Measurements from ENCODE around the gene RELN. TPM values are rescaled to one million over a fixed set of nuclear protein-coding genes. Genes with fewer than 3 reads are reported as not detected.

The RELN gene
- total RNA-seq, 1 experiment from 2014 or later = 0.48 TPM

GRCh38 chr7:103984050-103984449 lies 5.4 kb downstream of the RELN start:
- Histone ChIP-seq H3K27me3 (ENCODE audit: insufficient read depth, low read depth) (peaks cover 8% of the 10 kb centered on the region; the same call in 1 of the 2 replicates), H3F3A (ENCODE audit: insufficient read depth, low read depth) (no peaks in the 10 kb centered on the region), H3K9me3 (ENCODE audit: insufficient read depth, low read depth) (0 out of 2 replicates have a peak, but pooled peaks cover 3% of the 10 kb centered on the region), H3K4me1 (replicated peaks; ENCODE audit: insufficient read depth) (no peaks in the 10 kb centered on the region), H3K79me2 (ENCODE audit: low read depth) (no peaks in the 10 kb centered on the region), H3K27ac (no peak overlapping the region), H3K36me3 (ENCODE audit: low read depth) (no peaks in the 10 kb centered on the region), H3K4me3 (no peak overlapping the region), H2AFZ (no peak overlapping the region), H3K4me2 (no peak overlapping the region), H4K20me1 (ENCODE audit: insufficient read depth) (no peaks in the 10 kb centered on the region), H3K9me2 (ENCODE audit: insufficient read depth) (no peaks in the 10 kb centered on the region)
- ChIA-PET CTCF (no interaction called here), POLR2A (ENCODE audit: unreplicated experiment) (no interaction called here)
- TF ChIP-seq EZH2 (IDR thresholded peaks at IDR 0.05; ENCODE audit: low read depth) (no peak), CTCF (conservative IDR thresholded peaks at IDR 0.05) (no peak)
- no TSS peak for BruUV-seq (replicated peaks)
- no peak for DNase-seq
- intact Hi-C loops (cut with micrococcal nuclease; ENCODE audit: unreplicated experiment) = no loop called here

DNA sequence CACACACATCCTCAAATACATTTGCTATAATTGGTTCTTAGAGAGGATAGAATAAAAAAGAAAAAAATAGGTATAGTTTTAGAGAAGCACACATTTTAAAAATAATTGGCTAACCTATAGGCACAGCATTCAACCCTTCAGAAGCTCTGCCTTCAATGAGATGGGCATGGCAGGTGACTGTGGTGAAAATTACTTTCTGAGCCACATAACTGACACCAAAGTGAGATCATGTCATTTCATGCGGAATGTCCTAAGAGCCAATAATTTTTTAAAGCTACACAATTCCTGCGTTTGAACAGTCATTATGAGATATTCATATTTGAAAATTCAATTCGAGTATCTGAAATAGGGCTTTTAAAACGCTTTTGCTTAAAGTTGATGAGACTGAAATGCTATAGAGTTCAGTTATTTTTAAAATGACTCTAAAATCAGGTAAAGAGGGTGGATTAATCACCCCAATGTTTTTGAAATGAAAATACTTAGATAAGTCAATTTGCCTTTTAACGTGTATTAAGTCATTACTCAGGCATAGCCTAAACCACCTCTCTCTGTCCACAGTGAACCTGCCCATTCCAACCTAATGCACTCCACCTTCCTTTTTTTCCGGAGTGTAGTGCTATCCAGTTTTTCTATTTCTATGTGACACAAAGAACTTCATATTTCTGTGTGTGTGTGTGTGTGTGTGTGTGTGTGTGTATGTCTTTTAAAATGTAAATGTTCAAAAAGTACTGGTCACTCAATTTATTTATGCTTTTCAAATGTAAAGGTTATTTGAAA lies 6.1 kb downstream of the RELN start:
- H3K9me2 ChIP-seq (ENCODE audit: insufficient read depth) = no peaks in the 10 kb centered on the region
- H2AFZ ChIP-seq = no peak overlapping the region
- ChIA-PET CTCF (no interaction called here), POLR2A (ENCODE audit: unreplicated experiment) (no interaction called here)
- no peaks in the 10 kb centered on the region for H4K20me1 ChIP-seq (ENCODE audit: insufficient read depth)
- intact Hi-C loops (cut with micrococcal nuclease; ENCODE audit: unreplicated experiment) = no loop called here
- no peak overlapping the region for H3K4me3 ChIP-seq
- DNase-seq = no peak
- H3K27ac ChIP-seq = no peak overlapping the region
- BruUV-seq (replicated peaks) = no TSS peak
- H3K9me3 ChIP-seq (ENCODE audit: insufficient read depth, low read depth) = 0 out of 2 replicates have a peak, but pooled peaks cover 3% of the 10 kb centered on the region
- no peak for TF ChIP-seq EZH2 (IDR thresholded peaks at IDR 0.05; ENCODE audit: low read depth)
- TF ChIP-seq CTCF (conservative IDR thresholded peaks at IDR 0.05) = no peak
- H3K27me3 ChIP-seq (ENCODE audit: insufficient read depth, low read depth) = peaks cover 8% of the 10 kb centered on the region; the same call in 1 of the 2 replicates
- H3K79me2 ChIP-seq (ENCODE audit: low read depth) = no peaks in the 10 kb centered on the region
- H3K4me1 ChIP-seq (replicated peaks; ENCODE audit: insufficient read depth) = no peaks in the 10 kb centered on the region
- no peaks in the 10 kb centered on the region for H3K36me3 ChIP-seq (ENCODE audit: low read depth)
- no peak overlapping the region for H3K4me2 ChIP-seq
- no peaks in the 10 kb centered on the region for H3F3A ChIP-seq (ENCODE audit: insufficient read depth, low read depth)

DNA sequence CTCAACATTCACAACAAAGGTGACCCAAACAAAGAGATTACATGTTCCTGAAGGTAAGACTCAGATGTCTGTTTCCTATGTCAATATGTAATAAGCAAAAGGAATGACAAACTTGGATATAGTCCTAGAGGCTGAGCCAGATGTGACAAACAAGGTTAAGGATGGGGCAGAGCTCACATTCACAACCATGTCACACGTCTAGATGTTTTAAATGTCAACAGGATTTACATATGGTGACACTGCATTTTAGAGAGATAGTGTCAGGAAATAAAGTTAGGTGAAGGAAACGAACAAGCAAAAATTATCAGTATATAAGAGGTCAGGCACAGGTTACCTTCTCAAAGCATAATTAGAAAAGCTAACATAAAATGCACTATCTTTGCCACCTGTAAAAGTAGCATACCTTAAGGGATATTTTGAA lies 8.4 kb downstream of the RELN start:
- ChIA-PET CTCF (no interaction called here), POLR2A (ENCODE audit: unreplicated experiment) (no interaction called here)
- Histone ChIP-seq H3K4me3 (no peak overlapping the region), H3K4me2 (no peak overlapping the region), H3K9me2 (ENCODE audit: insufficient read depth) (no peaks in the 10 kb centered on the region), H3K27me3 (ENCODE audit: insufficient read depth, low read depth) (peaks cover 11% of the 10 kb centered on the region; the same call in 1 of the 2 replicates), H3K36me3 (ENCODE audit: low read depth) (no peaks in the 10 kb centered on the region), H4K20me1 (ENCODE audit: insufficient read depth) (no peaks in the 10 kb centered on the region), H3K4me1 (replicated peaks; ENCODE audit: insufficient read depth) (no peaks in the 10 kb centered on the region), H2AFZ (no peak overlapping the region), H3K27ac (no peak overlapping the region), H3K9me3 (ENCODE audit: insufficient read depth, low read depth) (0 out of 2 replicates have a peak, but pooled peaks cover 3% of the 10 kb centered on the region), H3K79me2 (ENCODE audit: low read depth) (no peaks in the 10 kb centered on the region), H3F3A (ENCODE audit: insufficient read depth, low read depth) (no peaks in the 10 kb centered on the region)
- BruUV-seq (replicated peaks) = no TSS peak
- DNase-seq = no peak
- TF ChIP-seq EZH2 (IDR thresholded peaks at IDR 0.05; ENCODE audit: low read depth) (no peak), CTCF (conservative IDR thresholded peaks at IDR 0.05) (no peak)
- intact Hi-C loops (cut with micrococcal nuclease; ENCODE audit: unreplicated experiment) = no loop called here
